ENCODE results near the gene ATP6V1F. TPM values are rescaled to one million over a fixed set of nuclear protein-coding genes. Genes with fewer than 3 reads are reported as not detected.

Gene ATP6V1F, protein sequence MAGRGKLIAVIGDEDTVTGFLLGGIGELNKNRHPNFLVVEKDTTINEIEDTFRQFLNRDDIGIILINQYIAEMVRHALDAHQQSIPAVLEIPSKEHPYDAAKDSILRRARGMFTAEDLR
- total RNA-seq = 129 and 178 TPM in 2 replicates

DNA sequence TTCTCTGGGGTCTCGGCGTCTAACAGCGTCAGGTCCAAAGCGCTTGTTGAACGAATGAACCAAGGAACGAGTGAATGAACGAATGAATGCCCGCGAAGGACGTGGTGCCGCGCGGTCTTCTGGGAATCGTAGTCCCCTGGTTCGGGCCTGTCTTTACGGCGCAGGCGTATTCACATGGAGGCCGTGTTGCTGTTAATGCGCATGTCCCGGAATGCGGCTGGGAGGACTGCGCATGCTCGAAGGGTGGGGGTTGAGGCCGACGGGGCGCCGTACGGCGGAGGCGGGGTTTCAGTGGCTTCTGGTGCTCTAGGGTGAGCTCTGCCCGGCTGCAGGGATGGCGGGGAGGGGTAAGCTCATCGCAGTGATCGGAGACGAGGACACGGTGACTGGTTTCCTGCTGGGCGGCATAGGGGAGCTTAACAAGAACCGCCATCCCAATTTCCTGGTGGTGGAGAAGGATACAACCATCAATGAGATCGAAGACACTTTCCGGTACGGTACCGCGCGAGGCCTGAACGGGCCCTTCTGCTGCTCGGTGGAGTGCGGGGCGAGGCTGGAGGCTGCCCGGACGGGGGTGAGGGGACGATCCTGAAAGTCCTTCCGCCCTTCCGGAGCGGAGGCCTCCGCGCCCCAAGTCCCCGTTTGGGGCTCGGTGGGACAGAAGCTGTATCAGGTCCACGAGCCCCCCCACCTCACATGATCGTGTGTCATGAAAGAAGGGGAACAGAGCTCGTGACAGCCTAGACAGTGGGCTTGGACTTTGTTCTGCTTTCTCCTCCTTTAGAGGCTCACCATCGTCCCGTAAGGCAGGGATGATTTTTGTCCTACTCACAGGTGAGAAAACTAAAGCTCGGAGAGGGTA is at the start of gene ATP6V1F:
Gene ATP6V1F, plus strand, starts transcription at position 286 of the 862 bp plus-strand sequence. Its CDS starts 49 bp downstream, at position 335.

DNA sequence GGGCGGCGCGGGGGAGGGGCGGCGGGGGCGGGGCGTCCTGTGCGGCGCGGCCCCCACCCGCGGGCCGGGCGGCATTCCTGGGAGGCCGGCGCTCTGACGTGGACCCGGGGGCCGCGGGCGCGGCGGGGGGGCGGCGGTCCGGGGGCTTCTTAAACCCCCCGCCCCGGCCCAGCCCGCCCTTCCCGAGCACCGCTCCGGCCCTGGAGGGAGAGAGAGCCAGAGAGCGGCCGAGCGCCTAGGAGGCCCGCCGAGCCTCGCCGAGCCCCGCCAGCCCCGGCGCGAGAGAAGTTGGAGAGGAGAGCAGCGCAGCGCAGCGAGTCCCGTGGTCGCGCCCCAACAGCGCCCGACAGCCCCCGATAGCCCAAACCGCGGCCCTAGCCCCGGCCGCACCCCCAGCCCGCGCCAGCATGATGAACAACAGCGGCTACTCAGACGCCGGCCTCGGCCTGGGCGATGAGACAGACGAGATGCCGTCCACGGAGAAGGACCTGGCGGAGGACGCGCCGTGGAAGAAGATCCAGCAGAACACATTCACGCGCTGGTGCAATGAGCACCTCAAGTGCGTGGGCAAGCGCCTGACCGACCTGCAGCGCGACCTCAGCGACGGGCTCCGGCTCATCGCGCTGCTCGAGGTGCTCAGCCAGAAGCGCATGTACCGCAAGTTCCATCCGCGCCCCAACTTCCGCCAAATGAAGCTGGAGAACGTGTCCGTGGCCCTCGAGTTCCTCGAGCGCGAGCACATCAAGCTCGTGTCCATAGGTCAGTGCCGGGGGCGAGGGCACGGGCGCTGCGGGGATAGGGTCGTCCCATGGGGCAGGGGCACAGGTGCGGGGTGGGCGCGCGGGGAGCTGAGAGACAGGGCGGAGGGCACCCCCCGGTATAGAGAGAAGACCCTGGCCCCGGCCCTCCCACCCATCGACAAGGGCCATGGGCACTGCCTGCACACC is 32.2 kb upstream of the ATP6V1F start, which contains the start of gene FLNC:
Gene FLNC, plus strand, starts transcription at position 176 of the 947 bp plus-strand sequence. Its CDS starts 232 bp downstream, at position 408.

DNA sequence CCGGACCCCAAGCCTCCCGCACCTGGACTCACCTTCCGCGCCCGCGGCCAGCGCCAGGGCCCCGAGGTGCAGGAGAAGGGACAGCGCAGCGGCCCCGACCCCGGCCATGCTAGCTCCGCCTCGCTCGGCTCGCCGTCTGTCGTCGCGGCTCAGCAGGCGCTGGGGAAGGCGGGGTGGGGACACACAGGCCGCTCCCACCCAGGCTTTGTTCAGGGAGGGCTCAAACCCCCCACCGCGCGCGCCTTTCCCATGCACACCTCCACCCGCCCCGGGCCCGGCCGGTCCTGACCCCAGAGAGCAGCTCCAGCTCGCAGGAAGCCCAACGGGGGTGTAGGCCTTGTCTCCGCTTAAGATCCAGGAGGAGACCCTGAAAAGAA is 47.9 kb downstream of the ATP6V1F start, which contains the start of gene KCP:
Gene KCP, minus strand, starts transcription at position 141 of the 377 bp plus-strand sequence. Its CDS starts 33 bp downstream, at position 108.

Other genes with a start within 250 kb of the ATP6V1F start
- 0.21 TPM in 1 of 2 replicates, not detected in the other for gene GARIN1A, start 190.6 kb upstream of the ATP6V1F start, total RNA-seq
- gene CALU, start 123.5 kb upstream of the ATP6V1F start, total RNA-seq = 90.0 and 114 TPM in 2 replicates
- gene OPN1SW, start 87.1 kb upstream of the ATP6V1F start, total RNA-seq = not detected in 2 replicates
- 0.14 and 0.35 TPM in 2 replicates for gene CCDC136, start 70.9 kb upstream of the ATP6V1F start, total RNA-seq
- gene FLNC, start 32.5 kb upstream of the ATP6V1F start, total RNA-seq = 0.84 and 0.85 TPM in 2 replicates
- 0.42 and 0.49 TPM in 2 replicates for gene KCP, start 47.9 kb downstream of the ATP6V1F start, total RNA-seq
- 16.3 and 19.5 TPM in 2 replicates for gene IRF5, start 75.1 kb downstream of the ATP6V1F start, total RNA-seq
- 39.1 and 41.4 TPM in 2 replicates for gene TNPO3, start 192.3 kb downstream of the ATP6V1F start, total RNA-seq

All from airway epithelial cell (primary cell).